HEK293T (cell line): ENCODE data around the gene SFMBT1.

Experiments
- CTCF ChIA-PET: fragments of 350-600 bp; formaldehyde crosslinking; extraction: SDS; loops from one replicate; lab custom pipeline; 2021; ENCODE audit warnings: antibody characterized with exemption, inconsistent platforms; lab: Yijun Ruan, JAX
- POLR2A ChIA-PET: fragments of 350-600 bp; formaldehyde crosslinking; extraction: SDS; loops from one replicate; lab custom pipeline; 2020; ENCODE audit warnings: antibody characterized with exemption, inconsistent platforms; lab: Yijun Ruan, JAX
- DNase-seq: peaks from one replicate; pipeline ENCODE4 v3.0.0; 2012; ENCODE audit warnings: mixed read lengths; ENCODE audit errors: extremely low spot score
- ARNT ChIP-seq: fragments of 450-650 bp; IDR thresholded peaks from 2 replicates; pipeline ENCODE4 v1.6.1; 2017; ENCODE audit warnings: mild to moderate bottlenecking
- BHLHE40 ChIP-seq: fragments of 450-650 bp; IDR thresholded peaks from 2 replicates; pipeline ENCODE4 v1.6.1; 2016; ENCODE audit warnings: mild to moderate bottlenecking, moderate library complexity, borderline replicate concordance
- CTBP1 ChIP-seq: fragments of 450-650 bp; IDR thresholded peaks from 2 replicates; pipeline ENCODE4 v1.6.1; 2016; ENCODE audit warnings: borderline replicate concordance
- ELF4 ChIP-seq: fragments of 450-650 bp; IDR thresholded peaks from 2 replicates; pipeline ENCODE4 v1.6.1; 2017; ENCODE audit warnings: antibody characterized with exemption
- FOXA1 ChIP-seq: fragments of 450-650 bp; IDR thresholded peaks from 2 replicates; pipeline ENCODE4 v1.6.1; 2016; ENCODE audit warnings: mild to moderate bottlenecking
- FOXK2 ChIP-seq: fragments of 450-650 bp; IDR thresholded peaks from 2 replicates; pipeline ENCODE4 v1.6.1; 2016; ENCODE audit warnings: mild to moderate bottlenecking
- FOXM1 ChIP-seq: fragments of 450-650 bp; IDR thresholded peaks from 2 replicates; pipeline ENCODE4 v1.6.1; 2017; ENCODE audit warnings: mild to moderate bottlenecking, borderline replicate concordance
- HDGF ChIP-seq: fragments of 450-650 bp; IDR thresholded peaks from 2 replicates; pipeline ENCODE4 v1.6.1; 2017; ENCODE audit warnings: antibody characterized with exemption, borderline replicate concordance
- L3MBTL2 ChIP-seq: fragments of 450-650 bp; conservative IDR thresholded peaks from 2 replicates; pipeline ENCODE4 v1.6.1; 2016; ENCODE audit warnings: mild to moderate bottlenecking
- LEF1 ChIP-seq: fragments of 450-650 bp; IDR thresholded peaks from 2 replicates; pipeline ENCODE4 v1.6.1; 2017; ENCODE audit warnings: mild to moderate bottlenecking, borderline replicate concordance
- NFRKB ChIP-seq: fragments of 450-650 bp; IDR thresholded peaks from 2 replicates; pipeline ENCODE4 v1.6.1; 2016; ENCODE audit warnings: mild to moderate bottlenecking, moderate library complexity
- PKNOX1 ChIP-seq: fragments of 450-650 bp; IDR thresholded peaks from 2 replicates; pipeline ENCODE4 v1.6.1; 2016
- SP1 ChIP-seq: fragments of 450-650 bp; IDR thresholded peaks from 2 replicates; pipeline ENCODE4 v1.6.1; 2017
- SUZ12 ChIP-seq: fragments of 450-650 bp; IDR thresholded peaks from 2 replicates; pipeline ENCODE4 v1.6.1; 2016; ENCODE audit warnings: mild to moderate bottlenecking
- TARDBP ChIP-seq: fragments of 450-650 bp; IDR thresholded peaks from 2 replicates; pipeline ENCODE4 v1.6.1; 2016
- ZNF384 ChIP-seq: fragments of 450-650 bp; IDR thresholded peaks from 2 replicates; pipeline ENCODE4 v1.6.1; 2016

The SFMBT1 gene

GRCh38 chr3:52889901-52890300 lies 156.0 kb downstream of the SFMBT1 start:
- ChIA-PET POLR2A (no interaction called here), CTCF (no interaction called here)
- no peak for DNase-seq
- TF ChIP-seq BHLHE40: no peak
- no peak for TF ChIP-seq HDGF
- TF ChIP-seq SUZ12: no peak
- TF ChIP-seq CTBP1: no peak

GRCh38 chr3:52887166-52887565 lies 158.7 kb downstream of the SFMBT1 start:
- no peak for DNase-seq
- ChIA-PET POLR2A (no interaction called here), CTCF (no interaction called here)
- no peak for TF ChIP-seq PKNOX1

- TF ChIP-seq BHLHE40: no peak
- TF ChIP-seq FOXA1: no peak
- TF ChIP-seq L3MBTL2: no peak
- no peak for TF ChIP-seq HDGF
- no peak for TF ChIP-seq ZNF384
- TF ChIP-seq ELF4: no peak
- no peak for TF ChIP-seq TARDBP
- TF ChIP-seq SP1: no peak
- no peak for TF ChIP-seq FOXM1
- no peak for TF ChIP-seq ARNT
- no peak for TF ChIP-seq NFRKB
- TF ChIP-seq SUZ12: no peak
- POLR2A ChIA-PET: no interaction called here
These were observed 159.7 kb downstream of the SFMBT1 start for GRCh38 chr3:52886049-52886730.

GRCh38 chr3:52882377-52882776 lies 163.5 kb downstream of the SFMBT1 start:
- CTCF ChIA-PET: interaction anchor here (1.1 kb wide), 1 partner anchor 37 kb away, joined by 4 read pairs; no protein-coding TSS in a partner anchor
- no peak for DNase-seq
- POLR2A ChIA-PET: no interaction called here
- TF ChIP-seq SP1 (no peak), NFRKB (no peak), ZNF384 (no peak), FOXK2 (no peak), LEF1 (no peak), BHLHE40 (no peak), L3MBTL2 (no peak), FOXA1 (no peak), TARDBP (no peak), ARNT (no peak), PKNOX1 (no peak), HDGF (no peak), ELF4 (no peak), SUZ12 (no peak), CTBP1 (no peak), FOXM1 (no peak)

More at GRCh38 chr3:52886049-52886730, 159.7 kb downstream of the SFMBT1 start:
- no peak for DNase-seq
- CTCF ChIA-PET: no interaction called here

GRCh38 chr3:52881871-52882270 lies 164.0 kb downstream of the SFMBT1 start:
- no peak for TF ChIP-seq PKNOX1
- TF ChIP-seq ELF4: no peak
- no peak for TF ChIP-seq L3MBTL2
- no peak for TF ChIP-seq TARDBP
- TF ChIP-seq SUZ12: no peak
- no peak for TF ChIP-seq NFRKB
- TF ChIP-seq BHLHE40: no peak
- DNase-seq: no peak
- ChIA-PET CTCF (interaction anchor here (1.1 kb wide), 1 partner anchor 36 kb away, joined by 4 read pairs; no protein-coding TSS in a partner anchor), POLR2A (no interaction called here)

GRCh38 chr3:52880474-52880873 lies 165.4 kb downstream of the SFMBT1 start:
- TF ChIP-seq SP1: no peak
- TF ChIP-seq ZNF384: no peak
- TF ChIP-seq CTBP1: no peak
- no peak for TF ChIP-seq L3MBTL2
- TF ChIP-seq TARDBP: no peak
- no peak for TF ChIP-seq SUZ12
- no peak for TF ChIP-seq FOXM1
- POLR2A ChIA-PET: no interaction called here
- CTCF ChIA-PET: no interaction called here
- DNase-seq: no peak

- ChIA-PET POLR2A (interaction anchor here (0.6 kb wide), 1 partner anchor 58 kb away, joined by 3 read pairs; no protein-coding TSS in a partner anchor), CTCF (no interaction called here)
- no peak for DNase-seq
- TF ChIP-seq TARDBP (no peak), HDGF (no peak), L3MBTL2 (no peak), CTBP1 (no peak), ZNF384 (no peak), PKNOX1 (no peak), BHLHE40 (no peak), FOXK2 (no peak), SP1 (no peak), FOXA1 (no peak), NFRKB (no peak), FOXM1 (no peak), ARNT (no peak), SUZ12 (no peak), ELF4 (no peak), LEF1 (no peak)
These were observed 165.8 kb downstream of the SFMBT1 start for GRCh38 chr3:52880047-52880446.
